ENCODE measurements around the gene PLA2G6. TPM values are rescaled to one million over a fixed set of nuclear protein-coding genes. Genes with fewer than 3 reads are reported as not detected.

The PLA2G6 gene
- total RNA-seq, 3 donors from 2014 or later, result 41.1 to 68.1 (median 59.3) TPM

DNA sequence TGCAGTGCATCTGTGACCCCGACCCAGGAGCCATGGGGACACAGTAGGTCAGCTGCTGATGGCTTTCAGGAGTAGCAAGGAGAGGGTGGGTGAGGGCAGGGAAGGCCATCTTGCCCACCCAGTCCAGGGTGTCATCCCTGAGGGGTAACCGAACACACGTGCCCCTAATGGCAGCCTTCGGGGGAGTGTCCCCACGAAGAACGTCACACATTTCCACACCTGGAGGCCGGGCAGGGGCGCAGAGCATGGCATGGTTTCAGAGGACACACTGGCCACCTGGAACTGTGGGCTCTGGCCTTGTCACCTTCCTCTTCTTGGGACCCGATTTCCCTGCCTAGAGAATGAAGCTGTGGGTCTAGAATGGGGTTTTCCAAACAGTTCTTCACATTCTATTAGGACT lies 51.8 kb downstream of the PLA2G6 start:
- Histone ChIP-seq H3K27ac (no peak overlapping the region), H3K36me3 (no peaks in the 10 kb centered on the region), H3K27me3 (no peaks in the 10 kb centered on the region), H3K4me1 (no peaks in the 10 kb centered on the region), H3K4me3 (no peak overlapping the region), H3K9me3 (no peaks in the 10 kb centered on the region)
- TF ChIP-seq CTCF (IDR thresholded peaks at IDR 0.05), result no peak
- no peak for TF ChIP-seq POLR2AphosphoS5 (IDR thresholded peaks at IDR 0.05)
- no peak for TF ChIP-seq POLR2A (IDR thresholded peaks at IDR 0.05)
- no peak for DNase-seq (ENCODE audit: low spot score in 2 of 2)
- intact Hi-C loops (cut with DNase I; ENCODE audit: low total_unique reads), result no loop called here

GRCh38 chr22:38129021-38129420 lies 52.6 kb downstream of the PLA2G6 start:
- DNase-seq (ENCODE audit: low spot score in 2 of 2), result no peak
- H3K4me1 ChIP-seq, result no peaks in the 10 kb centered on the region
- no peak overlapping the region for H3K27ac ChIP-seq
- TF ChIP-seq CTCF (IDR thresholded peaks at IDR 0.05) (no peak), POLR2A (IDR thresholded peaks at IDR 0.05) (no peak), POLR2AphosphoS5 (IDR thresholded peaks at IDR 0.05) (no peak)
- intact Hi-C loops (cut with DNase I; ENCODE audit: low total_unique reads), result no loop called here
- no peaks in the 10 kb centered on the region for H3K27me3 ChIP-seq
- no peak overlapping the region for H3K4me3 ChIP-seq
- no peaks in the 10 kb centered on the region for H3K9me3 ChIP-seq
- no peaks in the 10 kb centered on the region for H3K36me3 ChIP-seq

DNA sequence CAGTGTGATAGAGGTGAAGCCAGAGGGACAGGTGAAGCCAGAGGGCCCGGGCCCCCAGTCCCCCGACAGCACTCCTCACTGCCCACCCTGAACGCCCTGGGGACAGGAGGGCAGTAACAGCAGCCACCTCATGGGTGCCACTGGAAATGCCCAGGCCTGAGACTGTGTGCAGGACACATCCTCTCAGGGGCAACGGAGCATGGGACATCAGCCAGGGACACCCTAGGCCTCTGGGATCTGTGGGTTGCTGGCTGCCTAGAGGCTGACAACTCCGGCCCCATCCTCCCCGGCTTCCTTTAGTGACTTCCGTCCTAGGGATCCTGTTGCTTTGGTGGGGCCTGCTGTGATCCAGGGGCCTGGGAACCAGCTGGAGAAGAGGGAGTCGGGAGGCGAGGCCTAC lies 53.8 kb downstream of the PLA2G6 start:
- H3K9me3 ChIP-seq, result no peaks in the 10 kb centered on the region
- no peak overlapping the region for H3K27ac ChIP-seq
- TF ChIP-seq CTCF (IDR thresholded peaks at IDR 0.05), result no peak
- DNase-seq (ENCODE audit: low spot score in 2 of 2), result no peak
- H3K36me3 ChIP-seq, result no peaks in the 10 kb centered on the region
- no peak overlapping the region for H3K4me3 ChIP-seq
- intact Hi-C loops (cut with DNase I; ENCODE audit: low total_unique reads), result no loop called here
- no peaks in the 10 kb centered on the region for H3K4me1 ChIP-seq
- H3K27me3 ChIP-seq, result no peaks in the 10 kb centered on the region

GRCh38 chr22:38126928-38127668 lies 54.5 kb downstream of the PLA2G6 start:
- TF ChIP-seq CTCF (IDR thresholded peaks at IDR 0.05) (no peak), POLR2AphosphoS5 (IDR thresholded peaks at IDR 0.05) (no peak), POLR2A (IDR thresholded peaks at IDR 0.05) (no peak)
- DNase-seq (ENCODE audit: low spot score in 2 of 2), result no peak

DNA sequence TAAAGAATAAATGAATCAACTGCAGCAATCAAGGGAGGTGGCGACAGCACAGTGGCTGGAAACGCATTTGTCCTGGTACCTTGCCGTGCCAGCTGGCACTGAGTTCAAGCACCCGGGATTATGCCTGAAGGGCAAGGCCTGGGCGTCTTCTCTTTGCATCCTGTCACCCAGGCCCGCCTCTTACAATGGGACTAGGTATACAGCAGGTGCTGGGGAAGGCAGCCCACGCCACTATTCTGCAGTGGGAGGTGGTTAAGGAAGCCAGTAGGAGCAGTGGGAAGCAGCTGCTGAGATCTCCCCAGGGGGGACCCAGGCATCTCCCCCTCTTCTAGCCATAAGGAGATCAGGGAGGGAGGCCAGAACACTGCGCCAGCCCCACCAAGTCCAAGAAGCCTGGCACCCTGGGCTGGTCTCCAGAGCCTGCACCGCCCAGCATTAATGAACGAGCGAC lies 55.9 kb downstream of the PLA2G6 start:
- Histone ChIP-seq H3K27ac (no peak overlapping the region), H3K4me1 (no peaks in the 10 kb centered on the region), H3K4me3 (no peak overlapping the region), H3K36me3 (no peaks in the 10 kb centered on the region), H3K27me3 (no peaks in the 10 kb centered on the region), H3K9me3 (no peaks in the 10 kb centered on the region)
- intact Hi-C loops (cut with DNase I; ENCODE audit: low total_unique reads), result no loop called here
- no peak for DNase-seq (ENCODE audit: low spot score in 2 of 2)
- no peak for TF ChIP-seq CTCF (IDR thresholded peaks at IDR 0.05)
- no peak for TF ChIP-seq POLR2AphosphoS5 (IDR thresholded peaks at IDR 0.05)
- TF ChIP-seq POLR2A (IDR thresholded peaks at IDR 0.05), result no peak

More at GRCh38 chr22:38126928-38127668, 54.5 kb downstream of the PLA2G6 start:
- Histone ChIP-seq H3K27me3 (no peaks in the 10 kb centered on the region), H3K4me3 (no peak overlapping the region), H3K36me3 (no peaks in the 10 kb centered on the region), H3K27ac (no peak overlapping the region), H3K9me3 (no peaks in the 10 kb centered on the region), H3K4me1 (no peaks in the 10 kb centered on the region)
- intact Hi-C loops (cut with DNase I; ENCODE audit: low total_unique reads), result no loop called here

Measured in breast epithelium (tissue), 4 donors.